Measurements from ENCODE around the gene SP5.

GRCh38 chr2:170766693-170767092 lies 51.6 kb downstream of the SP5 start:
- TF ChIP-seq CTCF (conservative IDR thresholded peaks at IDR 0.05; ENCODE audit: low read depth, low read length) (no peak), EZH2phosphoT487 (IDR thresholded peaks at IDR 0.05; ENCODE audit: borderline replicate concordance, low read length) (no peak)
